ENCODE measurements around the gene RGS3.
"Not testable (repeated sequence)": the region's sequence is repeated elsewhere in the genome, so short reads cannot be mapped to it uniquely, and the experiment has no call there.

The RGS3 gene

DNA sequence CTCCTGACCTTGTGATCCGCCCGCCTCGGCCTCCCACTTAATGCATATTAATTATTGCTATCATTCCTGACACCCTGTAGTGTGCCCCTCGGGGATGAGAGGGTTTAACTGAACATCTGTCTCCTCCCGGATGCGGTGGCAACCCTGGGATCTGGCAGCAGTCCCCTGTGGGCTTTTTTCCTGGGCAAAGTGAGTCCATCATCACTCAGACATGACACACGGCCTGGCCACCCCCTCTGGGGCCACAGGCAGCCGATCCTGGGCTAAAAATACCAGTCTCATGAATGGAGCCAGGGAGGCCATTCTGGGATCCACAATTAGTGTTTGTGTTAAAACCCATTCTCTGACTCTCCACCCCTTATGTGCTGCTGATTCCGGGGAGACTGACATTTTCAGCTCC lies 161.2 kb downstream of the RGS3 start:
- no peak for DNase-seq

DNA sequence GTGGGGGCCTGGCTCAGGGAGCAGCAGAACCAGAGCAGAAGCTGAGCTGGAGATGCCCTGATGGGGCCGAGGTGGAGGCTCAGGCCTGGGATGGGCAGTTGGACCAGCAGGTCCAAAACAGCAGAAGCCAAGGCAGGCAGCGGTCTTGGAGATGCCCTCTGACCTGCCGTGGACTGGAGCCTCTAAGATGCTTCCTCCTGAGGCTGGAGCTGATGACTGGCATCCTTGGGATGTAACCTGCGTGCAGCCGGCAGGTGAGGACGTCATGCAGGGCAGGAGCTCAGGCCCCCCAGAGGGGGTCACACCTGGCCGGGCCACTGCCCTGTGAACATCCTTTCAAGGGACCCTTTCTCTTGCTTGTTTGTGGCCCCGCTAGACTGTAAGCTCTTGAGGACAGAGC lies 162.0 kb downstream of the RGS3 start:
- DNase-seq: no peak

DNA sequence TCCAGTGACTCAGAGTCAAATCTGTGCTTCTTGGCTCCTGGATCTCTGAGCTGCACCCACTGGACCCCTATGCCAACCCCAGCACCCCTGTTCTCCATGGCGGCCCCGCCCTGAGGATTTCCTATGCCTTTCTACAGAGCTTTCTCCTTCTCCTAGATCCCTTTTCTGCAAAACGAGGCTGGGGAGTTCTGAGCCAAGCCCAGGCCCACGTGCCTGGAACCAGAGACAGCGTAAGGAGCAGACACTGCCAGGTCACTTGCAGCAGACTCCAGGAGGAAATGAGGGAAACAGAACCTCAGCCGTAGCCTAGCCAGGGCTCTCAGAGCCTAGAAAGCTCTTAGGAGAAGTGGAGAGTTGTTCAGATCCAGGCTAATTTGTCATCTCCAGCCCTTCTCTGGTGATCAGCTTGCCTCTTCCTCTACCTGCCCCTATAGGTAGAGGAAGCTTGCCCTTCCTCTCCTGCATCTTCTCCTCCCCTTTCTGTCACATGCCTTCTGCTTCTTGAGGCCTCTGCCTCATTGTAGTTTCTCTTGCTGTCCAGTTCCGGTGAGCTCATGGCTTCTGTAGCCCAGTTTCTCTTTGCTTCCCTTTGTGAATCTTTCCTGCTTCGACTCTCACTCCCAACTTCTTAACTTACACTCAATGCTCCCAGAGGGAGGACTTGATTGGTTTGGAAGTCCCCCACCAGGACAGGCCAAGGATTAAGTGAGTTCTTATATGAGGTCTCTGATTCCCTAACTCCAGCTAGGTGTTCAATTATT lies 163.4 kb downstream of the RGS3 start:
- DNase-seq: no peak

DNA sequence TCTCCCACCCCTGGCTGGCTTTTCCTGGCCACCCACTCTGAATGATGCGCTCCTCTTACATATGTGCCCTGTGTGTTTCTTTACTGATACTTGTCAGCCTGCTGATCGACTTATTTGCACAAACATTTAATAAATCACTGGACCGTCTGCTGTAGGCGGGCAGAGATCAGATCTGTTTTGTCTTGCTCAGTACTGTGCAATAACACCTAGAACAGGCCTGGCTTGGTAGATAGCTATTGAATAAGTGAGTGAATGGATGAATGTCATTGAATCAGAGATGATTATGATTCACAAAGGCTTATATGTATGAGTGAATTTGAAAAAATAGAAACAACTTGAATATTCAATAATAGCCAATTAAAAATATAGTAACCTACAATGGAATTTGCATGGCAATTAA lies 165.1 kb downstream of the RGS3 start:
- DNase-seq: no peak

DNA sequence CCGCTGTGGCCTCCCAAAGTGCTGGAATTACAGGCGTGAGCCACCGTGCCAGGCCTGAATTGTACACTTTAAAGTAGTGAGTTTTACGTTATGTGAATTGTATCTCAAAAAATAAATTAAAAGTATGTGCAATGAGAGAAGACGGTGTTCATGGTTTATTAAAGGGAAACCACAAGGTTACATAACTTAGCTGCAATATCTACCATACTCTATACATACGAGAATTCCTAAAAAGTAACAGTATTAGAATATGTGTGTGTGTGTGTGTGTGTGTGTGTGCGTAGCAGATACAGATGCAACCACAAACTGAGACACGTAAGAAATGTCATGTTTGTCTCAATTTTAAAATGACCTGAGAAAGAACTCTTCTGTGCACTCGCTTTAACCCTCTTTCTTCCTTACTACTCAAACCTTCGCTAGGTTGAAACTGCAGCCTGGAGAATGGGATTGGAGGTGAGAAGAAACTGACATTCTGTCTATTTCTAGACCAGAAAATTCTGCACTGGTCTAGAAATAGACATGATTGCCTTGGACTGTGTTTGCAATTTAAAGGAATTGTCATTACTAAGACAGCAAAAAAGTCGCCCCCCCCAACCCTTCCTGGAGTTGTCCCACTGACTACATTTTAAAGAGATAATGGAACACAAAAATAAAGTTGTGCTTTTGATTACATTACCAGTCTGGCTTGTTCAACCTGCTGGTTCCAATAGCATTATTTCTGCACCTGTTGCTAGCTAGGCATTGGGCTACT lies 167.0 kb downstream of the RGS3 start:
- DNase-seq: no peak

DNA sequence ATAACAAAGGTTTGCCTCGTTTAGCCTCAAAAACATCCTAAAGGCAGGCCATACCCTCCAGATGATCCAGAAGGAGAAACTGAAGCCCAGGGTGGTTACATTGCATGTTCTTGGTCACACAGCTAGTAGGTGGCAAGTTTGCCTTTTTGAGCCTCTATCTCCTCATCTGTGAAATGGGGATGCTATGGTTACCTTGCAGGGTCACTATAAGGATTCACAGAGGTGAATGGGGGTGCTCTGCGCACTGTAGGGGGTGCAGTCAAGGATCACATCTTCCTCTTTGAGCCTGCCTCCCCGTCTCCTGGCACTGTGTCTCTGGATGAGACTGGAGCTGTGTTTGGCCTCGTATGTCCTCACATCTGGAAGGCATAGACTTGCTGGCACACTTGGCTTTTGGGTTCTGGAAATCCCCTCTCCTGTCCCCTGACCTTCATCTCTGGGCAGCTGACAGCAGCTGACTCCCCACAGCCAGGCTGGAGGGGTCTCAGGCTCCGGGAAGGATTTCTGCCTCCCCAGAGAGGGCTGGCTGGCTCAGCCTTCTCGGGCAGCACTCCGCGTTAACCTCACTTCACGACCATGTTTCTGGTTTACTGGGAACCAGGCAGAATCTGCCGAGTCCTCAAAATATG lies 167.7 kb downstream of the RGS3 start:
- DNase-seq: no peak

DNA sequence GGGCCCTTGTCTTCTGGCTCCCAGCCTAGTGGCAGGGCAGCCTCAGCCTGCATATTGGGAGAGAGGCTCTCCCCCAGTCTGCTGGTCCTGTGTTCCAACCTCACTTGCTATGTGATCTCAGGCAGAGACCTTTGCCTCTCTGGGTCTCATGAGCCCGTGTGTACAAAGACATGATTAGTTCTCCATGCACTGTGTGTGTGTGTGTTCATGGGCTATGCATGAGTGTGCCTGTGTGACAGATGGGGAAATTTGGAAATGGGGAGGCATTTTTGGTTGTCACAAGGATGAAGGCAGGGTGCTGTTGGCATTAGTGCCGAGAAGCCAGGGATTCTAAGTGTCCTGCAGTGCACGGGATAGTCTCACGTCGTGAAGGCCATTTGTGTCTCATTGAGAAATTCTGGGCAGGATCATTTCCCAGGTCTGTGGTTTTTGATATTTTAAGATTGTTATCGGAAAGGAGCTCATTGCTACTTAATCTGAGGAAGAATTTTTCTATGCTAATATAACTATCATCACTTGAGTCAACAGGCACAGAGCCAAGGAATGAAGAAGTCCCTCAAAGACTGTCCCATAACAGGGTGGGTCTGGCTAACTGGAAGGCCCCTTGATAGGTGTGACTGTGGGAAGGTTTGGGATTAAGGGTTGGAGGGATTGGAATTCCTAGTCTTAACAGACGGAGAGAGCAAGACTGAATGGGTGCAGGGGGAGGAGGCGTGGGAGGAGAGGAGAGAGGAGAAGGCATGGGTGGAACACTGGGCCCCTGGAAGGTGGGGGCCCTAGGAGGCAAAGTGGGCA lies 168.5 kb downstream of the RGS3 start:
- no peak for DNase-seq

DNA sequence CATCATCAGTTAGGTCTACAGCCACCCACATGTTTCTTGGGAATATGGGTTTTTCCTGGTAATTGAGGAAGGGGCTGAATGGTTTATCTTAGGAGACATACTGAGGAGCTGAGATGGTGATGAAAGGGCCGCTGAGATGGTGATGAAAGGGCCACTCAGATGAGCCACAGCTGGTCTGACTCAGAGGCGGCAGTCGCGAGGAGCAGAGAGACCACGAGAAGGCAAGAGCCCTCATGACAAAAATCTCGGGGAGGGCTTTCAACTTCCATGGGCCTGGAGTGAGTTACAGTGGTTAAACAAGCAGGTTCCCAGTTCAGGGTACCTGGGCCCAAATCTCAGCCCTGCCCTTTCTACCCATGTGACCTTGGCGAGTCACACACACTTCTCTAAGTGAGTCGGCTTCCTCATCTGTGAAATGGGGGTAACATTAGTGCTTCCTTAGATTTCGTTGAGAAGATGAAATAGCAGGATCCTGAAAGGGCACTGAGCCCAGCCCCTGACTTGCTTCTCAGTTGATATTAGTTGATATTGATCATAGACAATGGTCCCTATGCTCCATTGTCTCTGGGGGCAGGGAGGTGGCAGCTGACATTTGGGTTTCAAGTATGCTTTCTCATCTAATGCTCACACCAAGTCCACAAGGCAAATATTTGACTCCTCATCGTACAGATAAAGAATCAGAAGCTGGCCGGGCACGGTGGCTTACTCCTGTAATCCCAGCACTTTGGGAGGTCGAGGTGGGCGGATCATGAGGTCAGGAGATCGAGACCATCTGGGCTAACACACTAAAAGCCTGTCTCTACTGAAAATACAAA lies 169.5 kb downstream of the RGS3 start:
- no peak for DNase-seq

DNA sequence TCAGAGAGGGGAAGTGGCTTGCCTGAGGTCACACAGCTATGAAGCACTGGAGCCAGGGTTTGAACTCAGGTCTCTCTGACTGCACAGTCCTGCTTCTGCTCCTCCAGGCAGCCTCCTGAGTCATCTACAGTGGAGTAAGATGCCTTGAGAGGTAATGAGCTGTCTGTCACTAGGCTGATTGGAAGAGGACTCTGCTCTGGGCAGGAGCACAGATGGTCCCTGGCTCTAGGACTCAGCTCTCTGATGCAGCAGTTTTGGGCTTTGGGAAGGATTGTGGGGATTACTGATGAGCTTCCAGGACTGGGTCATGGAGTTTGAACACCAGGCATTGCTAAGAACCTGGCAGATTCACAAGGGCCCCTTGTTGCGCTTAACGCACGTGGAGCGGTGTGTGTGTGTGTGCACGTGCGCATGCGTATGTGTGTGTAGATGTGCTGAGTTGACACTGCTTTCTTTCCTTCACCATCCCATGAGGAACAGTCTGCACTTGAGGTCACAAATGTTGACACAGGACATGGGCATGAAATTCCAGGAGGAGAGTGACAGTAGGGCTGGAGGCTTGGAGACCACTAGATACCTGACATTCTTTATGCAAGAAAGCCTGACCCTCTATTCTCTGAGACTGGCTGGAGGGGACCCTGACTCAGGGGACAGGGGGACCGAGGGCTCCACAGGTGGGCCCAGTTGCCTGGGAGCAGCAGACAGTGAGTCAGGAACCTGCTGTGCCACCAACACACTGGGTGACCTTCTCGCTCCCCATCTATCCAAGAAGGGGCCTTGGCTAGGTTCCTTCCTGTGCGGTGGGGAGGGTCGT lies 170.5 kb downstream of the RGS3 start:
- no peak for DNase-seq

DNA sequence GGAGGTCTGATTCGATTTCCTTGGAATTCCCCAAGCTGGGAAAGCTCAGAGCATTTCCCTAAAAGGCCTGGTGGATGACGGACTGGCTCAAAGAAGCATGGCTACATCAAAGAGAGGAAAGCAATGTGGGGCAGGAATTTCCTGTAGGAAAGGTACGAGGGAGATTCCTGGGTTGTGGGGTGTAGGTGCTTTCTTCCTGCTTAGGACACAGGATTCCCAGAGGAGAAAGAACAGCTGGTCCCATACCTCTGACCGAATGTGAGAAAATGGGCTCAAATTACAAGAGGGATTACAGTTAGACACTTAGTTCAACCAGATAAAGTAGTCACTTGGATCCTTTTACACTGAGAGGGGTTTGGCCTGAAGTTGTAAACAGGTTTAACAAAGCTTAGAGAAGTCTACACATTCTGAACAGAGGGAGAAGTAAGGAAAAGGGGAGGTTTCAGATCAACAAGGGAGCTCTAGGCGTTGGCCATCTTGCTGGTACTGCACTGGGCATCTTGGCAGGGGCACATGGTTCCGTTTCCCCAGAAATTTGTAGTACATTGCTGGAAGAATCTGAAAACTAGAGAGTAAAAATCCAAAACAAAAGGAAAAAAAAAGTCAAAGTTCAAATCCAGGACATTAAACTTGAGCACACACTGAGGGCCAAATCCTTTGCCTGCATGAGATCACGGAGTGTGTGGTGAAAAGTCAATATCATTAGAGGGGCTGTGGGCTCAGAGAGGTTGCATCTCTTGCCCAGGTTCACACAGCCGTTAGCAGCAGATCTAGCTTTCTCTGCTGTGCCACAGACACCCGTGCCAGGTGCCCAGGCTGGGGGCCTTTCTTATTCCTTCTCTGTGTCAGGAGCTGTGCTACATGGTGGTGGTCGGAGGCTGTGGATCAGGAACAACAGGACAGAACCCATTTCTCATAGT lies 171.3 kb downstream of the RGS3 start:
- DNase-seq: no peak

DNA sequence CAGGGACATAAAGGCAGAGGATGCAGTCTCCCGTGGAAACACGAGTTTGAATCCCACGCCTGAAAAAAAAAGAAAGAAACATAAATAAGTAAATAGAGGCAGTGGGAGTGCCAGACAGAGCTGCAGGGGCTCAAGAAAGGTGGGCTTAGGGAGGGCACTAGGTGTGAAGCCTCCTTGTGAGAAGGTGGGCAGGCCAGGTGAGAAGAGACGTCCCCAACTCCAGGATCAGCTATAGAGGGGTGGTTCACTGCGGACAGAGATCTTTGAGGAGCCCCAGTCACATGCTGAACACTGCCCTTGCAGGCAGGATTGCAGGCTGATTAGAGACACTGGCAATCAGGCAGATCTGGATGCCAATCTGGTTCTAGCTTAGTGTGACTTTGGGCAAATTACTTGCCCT lies 172.1 kb downstream of the RGS3 start:
- DNase-seq: no peak

DNA sequence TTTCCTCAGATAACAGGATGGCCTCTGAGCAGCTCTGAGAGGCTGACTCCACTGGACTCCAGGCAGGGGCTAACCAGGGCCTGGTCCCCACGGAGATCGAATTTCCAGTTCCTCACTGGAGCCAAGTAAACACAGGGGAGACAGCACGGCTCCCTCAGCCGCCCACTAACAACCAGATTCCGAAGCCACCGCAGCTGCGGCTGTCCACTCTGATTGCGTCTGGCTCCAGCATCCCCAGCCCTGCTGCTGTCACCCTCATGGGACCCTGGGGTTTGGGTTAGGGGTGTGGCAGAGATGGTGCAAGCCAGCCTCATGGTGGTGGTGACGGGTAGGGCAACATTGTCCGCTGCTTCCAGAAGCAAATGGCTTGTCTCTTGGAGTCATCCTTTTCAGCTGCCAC lies 172.6 kb downstream of the RGS3 start:
- no peak for DNase-seq

DNA sequence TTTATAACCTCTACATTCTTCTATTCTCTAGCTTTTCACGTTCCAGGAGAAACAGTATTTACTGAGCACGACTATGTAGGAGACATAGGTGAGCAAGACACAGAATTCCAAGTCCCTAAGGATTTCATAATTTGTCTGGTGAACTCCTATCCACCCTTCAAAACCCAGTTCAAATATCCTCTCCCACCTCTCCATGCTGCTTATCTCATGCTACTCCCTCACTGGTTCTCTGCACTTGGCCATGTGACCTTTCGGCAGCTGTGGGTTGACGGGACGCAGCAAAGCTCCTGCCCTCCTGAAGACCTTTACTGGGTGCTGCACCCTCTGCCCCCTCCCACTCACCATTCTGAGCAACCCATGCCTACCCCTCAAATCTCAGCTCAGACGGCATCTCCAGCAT lies 173.2 kb downstream of the RGS3 start:
- no peak for DNase-seq

DNA sequence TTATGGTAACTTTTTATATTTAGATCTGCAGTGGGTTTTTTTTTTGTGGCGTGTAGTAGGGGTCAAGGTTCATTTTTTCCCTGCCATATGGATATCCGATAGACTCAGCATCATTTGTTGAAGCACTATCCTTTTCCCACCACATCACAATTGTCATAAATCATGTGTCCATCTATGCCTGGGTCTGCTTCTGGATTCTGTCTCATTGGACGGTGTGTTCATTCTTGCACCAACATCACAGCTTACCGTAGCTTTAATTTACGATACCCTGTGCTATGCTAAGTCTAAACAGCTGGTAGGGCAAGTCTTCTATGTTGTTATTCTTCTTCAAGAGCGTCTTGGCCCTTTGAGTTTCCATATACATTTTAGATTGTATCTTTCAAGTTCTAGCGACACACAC lies 175.0 kb downstream of the RGS3 start:
- no peak for DNase-seq

DNA sequence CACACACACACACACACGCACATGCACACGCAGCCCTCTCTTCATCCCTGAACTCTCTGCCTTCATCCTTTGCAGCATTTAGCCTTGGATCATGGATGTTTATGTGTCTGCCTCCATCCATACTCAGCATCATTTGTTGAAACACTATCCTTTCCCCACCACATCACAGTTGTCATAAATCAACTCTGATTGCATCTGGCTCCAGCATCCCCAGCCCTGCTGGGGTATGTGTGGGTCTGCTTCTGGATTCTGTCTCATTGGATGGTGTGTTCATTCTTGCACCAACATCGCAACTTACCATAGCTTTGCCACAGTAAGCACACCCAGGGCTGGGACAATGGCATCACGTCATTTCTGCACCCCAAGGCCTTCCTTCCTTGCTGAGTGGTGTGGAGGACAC lies 175.4 kb downstream of the RGS3 start:
- no peak for DNase-seq

DNA sequence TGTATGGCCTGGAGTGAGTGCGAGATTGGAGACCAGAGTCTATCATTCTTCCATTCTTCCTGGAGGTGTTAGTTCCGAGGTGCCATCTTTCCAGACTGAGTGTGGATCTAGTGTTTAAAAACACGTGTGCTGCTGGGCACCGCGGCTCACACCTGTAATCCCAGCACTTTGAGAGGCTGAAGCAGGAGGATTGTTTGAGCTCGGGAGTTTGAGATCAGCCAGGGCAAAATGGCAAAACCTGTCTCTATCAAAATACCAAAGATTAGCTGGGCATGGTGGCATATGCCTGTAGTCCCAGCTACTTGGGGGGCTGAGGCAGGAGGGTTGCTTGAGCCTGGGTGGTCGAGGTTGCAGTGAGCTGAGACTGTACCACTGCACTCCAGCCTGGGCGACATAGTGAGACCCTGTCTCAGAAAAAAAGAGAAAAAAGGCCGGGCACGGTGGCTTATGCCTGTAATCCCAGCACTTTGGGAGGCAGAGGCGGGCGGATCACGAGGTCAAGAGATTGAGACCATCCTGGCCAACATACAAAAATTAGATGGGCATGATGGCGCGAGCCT lies 176.0 kb downstream of the RGS3 start:
- DNase-seq: not testable (repeated sequence)

DNA sequence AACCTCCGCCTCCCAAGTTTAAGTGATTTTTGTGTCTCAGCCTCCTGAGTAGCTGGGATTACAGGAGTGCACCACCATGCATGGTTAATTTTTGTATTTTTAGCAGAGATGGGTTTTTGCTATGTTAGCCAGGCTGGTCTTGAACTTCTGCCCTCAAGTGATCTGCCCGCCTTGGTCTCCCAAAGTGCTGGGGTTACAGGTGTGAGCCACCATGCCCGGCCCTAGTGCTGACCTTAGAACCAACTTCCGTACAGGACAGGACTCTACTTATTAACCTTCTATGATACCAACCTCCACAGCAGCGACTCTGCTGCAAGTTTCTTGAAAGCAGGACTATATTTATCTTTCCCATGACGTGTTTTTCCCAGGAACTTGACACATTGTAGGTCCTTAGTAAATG lies 176.9 kb downstream of the RGS3 start:
- DNase-seq: no peak

DNA sequence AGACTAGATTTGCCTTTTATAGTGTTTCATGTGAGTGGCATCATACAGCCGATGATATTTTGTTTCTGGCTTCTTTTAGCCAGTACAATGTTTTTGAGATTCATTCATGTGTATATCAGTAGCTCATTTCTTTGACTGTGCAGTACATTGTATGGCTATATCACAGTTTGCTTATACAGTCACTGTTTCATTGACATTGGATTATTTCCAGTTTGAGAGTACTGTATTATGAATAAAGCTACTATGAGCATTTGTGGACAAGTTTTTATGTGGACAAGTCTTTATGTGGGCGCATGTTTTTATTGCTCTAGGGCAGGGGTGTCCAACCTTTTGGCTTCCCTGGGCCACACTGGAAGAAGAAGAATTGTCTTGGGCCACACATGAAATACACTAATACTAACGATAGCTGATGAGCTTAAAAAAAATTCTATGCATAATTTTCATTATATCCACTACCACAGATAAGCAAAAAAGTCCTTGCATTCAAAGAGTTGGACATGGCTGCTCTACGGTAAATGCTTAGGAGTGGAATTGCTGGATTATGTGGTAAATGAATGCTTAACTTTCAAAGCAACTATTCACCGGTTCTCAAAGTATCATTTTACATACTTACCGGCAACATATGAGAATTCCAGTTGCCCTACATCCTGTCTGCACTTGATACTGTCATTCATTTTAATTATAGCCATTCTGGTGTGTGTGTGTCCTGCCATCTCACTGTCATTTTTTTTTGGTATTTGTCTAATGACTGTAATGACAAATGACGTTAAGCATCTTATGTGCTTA lies 177.8 kb downstream of the RGS3 start:
- DNase-seq: no peak

DNA sequence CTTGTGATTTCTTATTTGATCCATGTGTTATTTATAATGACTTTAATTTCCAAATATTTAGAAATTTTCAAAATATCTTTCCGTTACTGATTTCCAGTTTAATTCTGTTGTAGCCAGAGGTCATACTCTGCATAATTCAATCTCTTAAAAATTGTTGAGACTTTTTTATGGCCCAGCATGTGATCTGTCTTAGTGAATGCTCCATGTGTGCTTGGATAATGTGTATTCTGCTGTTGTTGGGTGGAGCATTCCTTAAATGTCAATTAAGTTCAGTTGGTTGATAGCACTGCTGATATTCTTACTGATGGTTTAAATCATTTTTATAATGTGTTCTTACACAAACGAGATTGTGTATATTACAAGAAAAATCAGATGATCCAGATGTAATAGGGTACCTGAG lies 180.8 kb downstream of the RGS3 start:
- DNase-seq: no peak
